ENCODE measurements around the gene SLC66A2. TPM values are rescaled to one million over a fixed set of nuclear protein-coding genes. Genes with fewer than 3 reads are reported as not detected.

SLC66A2 gene
- total and polyA plus RNA-seq, 2 of the 13 experiments (the other 11 are each of a cell fraction or from before 2014, with no cell fraction given): 33.5 to 41.9 TPM

DNA sequence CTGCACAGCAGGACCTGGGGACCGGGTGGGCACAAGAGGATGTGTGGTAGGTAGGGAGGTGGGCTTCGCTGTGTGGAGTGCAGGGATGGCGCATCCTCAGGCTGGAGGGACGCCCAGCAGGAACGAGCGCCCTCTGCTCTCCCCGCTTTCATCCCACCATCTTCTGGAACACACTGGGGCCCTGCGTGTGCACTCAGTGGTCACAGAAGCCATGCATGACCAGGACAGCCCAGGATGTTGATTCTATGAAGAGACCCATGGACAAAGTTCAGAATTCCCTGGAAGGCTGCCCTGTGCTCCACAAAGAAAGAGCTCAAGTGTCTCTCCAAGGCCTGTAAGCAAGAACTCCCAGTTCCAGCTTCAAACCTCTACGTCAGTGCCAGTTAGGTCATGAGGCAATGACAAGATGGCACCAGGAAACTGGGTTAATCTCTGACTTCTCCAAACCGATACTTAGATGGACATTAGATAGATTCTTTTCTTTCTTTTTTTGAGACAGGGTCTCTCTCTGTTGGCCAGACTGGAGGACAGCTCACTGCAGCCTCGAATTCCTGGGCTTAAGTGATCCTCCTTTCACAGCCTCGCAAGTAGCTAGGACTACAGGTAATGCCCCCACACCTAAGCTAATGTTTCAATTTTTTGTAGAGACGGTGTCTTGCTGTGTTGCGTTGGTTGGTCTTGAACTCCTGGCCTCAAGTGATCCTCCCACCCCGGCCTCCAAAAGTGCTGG, 3.4 kb downstream of the SLC66A2 start (continued):
- TF ChIP-seq, protein P1, sequence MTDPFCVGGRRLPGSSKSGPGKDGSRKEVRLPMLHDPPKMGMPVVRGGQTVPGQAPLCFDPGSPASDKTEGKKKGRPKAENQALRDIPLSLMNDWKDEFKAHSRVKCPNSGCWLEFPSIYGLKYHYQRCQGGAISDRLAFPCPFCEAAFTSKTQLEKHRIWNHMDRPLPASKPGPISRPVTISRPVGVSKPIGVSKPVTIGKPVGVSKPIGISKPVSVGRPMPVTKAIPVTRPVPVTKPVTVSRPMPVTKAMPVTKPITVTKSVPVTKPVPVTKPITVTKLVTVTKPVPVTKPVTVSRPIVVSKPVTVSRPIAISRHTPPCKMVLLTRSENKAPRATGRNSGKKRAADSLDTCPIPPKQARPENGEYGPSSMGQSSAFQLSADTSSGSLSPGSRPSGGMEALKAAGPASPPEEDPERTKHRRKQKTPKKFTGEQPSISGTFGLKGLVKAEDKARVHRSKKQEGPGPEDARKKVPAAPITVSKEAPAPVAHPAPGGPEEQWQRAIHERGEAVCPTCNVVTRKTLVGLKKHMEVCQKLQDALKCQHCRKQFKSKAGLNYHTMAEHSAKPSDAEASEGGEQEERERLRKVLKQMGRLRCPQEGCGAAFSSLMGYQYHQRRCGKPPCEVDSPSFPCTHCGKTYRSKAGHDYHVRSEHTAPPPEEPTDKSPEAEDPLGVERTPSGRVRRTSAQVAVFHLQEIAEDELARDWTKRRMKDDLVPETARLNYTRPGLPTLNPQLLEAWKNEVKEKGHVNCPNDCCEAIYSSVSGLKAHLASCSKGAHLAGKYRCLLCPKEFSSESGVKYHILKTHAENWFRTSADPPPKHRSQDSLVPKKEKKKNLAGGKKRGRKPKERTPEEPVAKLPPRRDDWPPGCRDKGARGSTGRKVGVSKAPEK (CRISPR knock-in tag; IDR thresholded peaks at IDR 0.05; ENCODE audit: borderline replicate concordance): no peak
- TF ChIP-seq NR2F6 (IDR thresholded peaks at IDR 0.05) (peak; percentile 59), NR2F6 (CRISPR knock-in tag; IDR thresholded peaks at IDR 0.05) (peak; percentile 73), FOXA1 (IDR thresholded peaks at IDR 0.05) (no peak), FOXA1 (CRISPR knock-in tag; IDR thresholded peaks at IDR 0.05) (peak; percentile 56; the same call in 1 of the 2 replicates), XBP1 (CRISPR knock-in tag; IDR thresholded peaks at IDR 0.05) (no peak), ZNF10 (CRISPR knock-in tag; IDR thresholded peaks at IDR 0.05; ENCODE audit: borderline replicate concordance, low read depth) (no peak), ZNF777 (CRISPR knock-in tag; IDR thresholded peaks at IDR 0.05) (no peak), HNF4A (CRISPR knock-in tag; IDR thresholded peaks at IDR 0.05) (peak; percentile 83), ZNF441 (CRISPR knock-in tag; IDR thresholded peaks at IDR 0.05; ENCODE audit: borderline replicate concordance) (no peak), SALL1 (CRISPR knock-in tag; IDR thresholded peaks at IDR 0.05) (peak; percentile 86), ZNF343 (CRISPR knock-in tag; IDR thresholded peaks at IDR 0.05) (no peak), ZNF317 (CRISPR knock-in tag; IDR thresholded peaks at IDR 0.05) (0 out of 2 replicates have a peak, but pooled peaks have one; percentile 47), MED1 (CRISPR knock-in tag; IDR thresholded peaks at IDR 0.05) (peak; percentile 77), HIVEP1 (CRISPR knock-in tag; IDR thresholded peaks at IDR 0.05) (peak; percentile 34; the same call in 1 of the 2 replicates), MEIS2 (CRISPR knock-in tag; IDR thresholded peaks at IDR 0.05) (peak; percentile 21; the same call in 1 of the 2 replicates), FOXO1 (CRISPR knock-in tag; IDR thresholded peaks at IDR 0.05) (peak; percentile 64; the same call in 1 of the 2 replicates), ZNF143 (CRISPR knock-in tag; IDR thresholded peaks at IDR 0.05) (no peak)
- TF ChIP-seq, protein P2, sequence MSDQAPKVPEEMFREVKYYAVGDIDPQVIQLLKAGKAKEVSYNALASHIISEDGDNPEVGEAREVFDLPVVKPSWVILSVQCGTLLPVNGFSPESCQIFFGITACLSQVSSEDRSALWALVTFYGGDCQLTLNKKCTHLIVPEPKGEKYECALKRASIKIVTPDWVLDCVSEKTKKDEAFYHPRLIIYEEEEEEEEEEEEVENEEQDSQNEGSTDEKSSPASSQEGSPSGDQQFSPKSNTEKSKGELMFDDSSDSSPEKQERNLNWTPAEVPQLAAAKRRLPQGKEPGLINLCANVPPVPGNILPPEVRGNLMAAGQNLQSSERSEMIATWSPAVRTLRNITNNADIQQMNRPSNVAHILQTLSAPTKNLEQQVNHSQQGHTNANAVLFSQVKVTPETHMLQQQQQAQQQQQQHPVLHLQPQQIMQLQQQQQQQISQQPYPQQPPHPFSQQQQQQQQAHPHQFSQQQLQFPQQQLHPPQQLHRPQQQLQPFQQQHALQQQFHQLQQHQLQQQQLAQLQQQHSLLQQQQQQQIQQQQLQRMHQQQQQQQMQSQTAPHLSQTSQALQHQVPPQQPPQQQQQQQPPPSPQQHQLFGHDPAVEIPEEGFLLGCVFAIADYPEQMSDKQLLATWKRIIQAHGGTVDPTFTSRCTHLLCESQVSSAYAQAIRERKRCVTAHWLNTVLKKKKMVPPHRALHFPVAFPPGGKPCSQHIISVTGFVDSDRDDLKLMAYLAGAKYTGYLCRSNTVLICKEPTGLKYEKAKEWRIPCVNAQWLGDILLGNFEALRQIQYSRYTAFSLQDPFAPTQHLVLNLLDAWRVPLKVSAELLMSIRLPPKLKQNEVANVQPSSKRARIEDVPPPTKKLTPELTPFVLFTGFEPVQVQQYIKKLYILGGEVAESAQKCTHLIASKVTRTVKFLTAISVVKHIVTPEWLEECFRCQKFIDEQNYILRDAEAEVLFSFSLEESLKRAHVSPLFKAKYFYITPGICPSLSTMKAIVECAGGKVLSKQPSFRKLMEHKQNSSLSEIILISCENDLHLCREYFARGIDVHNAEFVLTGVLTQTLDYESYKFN (CRISPR knock-in tag; conservative IDR thresholded peaks at IDR 0.05): peak; percentile 88
- TF ChIP-seq, protein P3, sequence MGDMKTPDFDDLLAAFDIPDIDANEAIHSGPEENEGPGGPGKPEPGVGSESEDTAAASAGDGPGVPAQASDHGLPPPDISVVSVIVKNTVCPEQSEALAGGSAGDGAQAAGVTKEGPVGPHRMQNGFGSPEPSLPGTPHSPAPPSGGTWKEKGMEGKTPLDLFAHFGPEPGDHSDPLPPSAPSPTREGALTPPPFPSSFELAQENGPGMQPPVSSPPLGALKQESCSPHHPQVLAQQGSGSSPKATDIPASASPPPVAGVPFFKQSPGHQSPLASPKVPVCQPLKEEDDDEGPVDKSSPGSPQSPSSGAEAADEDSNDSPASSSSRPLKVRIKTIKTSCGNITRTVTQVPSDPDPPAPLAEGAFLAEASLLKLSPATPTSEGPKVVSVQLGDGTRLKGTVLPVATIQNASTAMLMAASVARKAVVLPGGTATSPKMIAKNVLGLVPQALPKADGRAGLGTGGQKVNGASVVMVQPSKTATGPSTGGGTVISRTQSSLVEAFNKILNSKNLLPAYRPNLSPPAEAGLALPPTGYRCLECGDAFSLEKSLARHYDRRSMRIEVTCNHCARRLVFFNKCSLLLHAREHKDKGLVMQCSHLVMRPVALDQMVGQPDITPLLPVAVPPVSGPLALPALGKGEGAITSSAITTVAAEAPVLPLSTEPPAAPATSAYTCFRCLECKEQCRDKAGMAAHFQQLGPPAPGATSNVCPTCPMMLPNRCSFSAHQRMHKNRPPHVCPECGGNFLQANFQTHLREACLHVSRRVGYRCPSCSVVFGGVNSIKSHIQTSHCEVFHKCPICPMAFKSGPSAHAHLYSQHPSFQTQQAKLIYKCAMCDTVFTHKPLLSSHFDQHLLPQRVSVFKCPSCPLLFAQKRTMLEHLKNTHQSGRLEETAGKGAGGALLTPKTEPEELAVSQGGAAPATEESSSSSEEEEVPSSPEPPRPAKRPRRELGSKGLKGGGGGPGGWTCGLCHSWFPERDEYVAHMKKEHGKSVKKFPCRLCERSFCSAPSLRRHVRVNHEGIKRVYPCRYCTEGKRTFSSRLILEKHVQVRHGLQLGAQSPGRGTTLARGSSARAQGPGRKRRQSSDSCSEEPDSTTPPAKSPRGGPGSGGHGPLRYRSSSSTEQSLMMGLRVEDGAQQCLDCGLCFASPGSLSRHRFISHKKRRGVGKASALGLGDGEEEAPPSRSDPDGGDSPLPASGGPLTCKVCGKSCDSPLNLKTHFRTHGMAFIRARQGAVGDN (CRISPR knock-in tag; IDR thresholded peaks at IDR 0.05): peak; percentile 89
